GM12873 (cell line): ENCODE results near the gene TRMT61A.

Source experiments
- CTCF ChIP-seq: IDR thresholded peaks from 2 replicates; pipeline ENCODE4 v1.5.1; 2012; ENCODE audit warnings: low read depth, mild to moderate bottlenecking, moderate library complexity, low read length, control low read depth; ENCODE audit not compliant: insufficient read depth; ENCODE audit errors: missing control alignments

The TRMT61A gene

GRCh38 chr14:103531421-103532215 is 2.6 kb downstream of the TRMT61A start:
- no peak for TF ChIP-seq CTCF

GRCh38 chr14:103532216-103533136 is 3.5 kb downstream of the TRMT61A start:
- TF ChIP-seq CTCF: no peak

GRCh38 chr14:103533137-103533998 is 4.4 kb downstream of the TRMT61A start:
- TF ChIP-seq CTCF: no peak

GRCh38 chr14:103533999-103534575 is 5.1 kb downstream of the TRMT61A start:
- no peak for TF ChIP-seq CTCF

- TF ChIP-seq CTCF: no peak
Observed at GRCh38 chr14:103534576-103535061, 5.6 kb downstream of the TRMT61A start.

GRCh38 chr14:103535081-103535890 is 6.3 kb downstream of the TRMT61A start:
- TF ChIP-seq CTCF: no peak
